PC-3 (cell line): ENCODE measurements around the gene OBP2B. TPM values are rescaled to one million over a fixed set of nuclear protein-coding genes. Genes with fewer than 3 reads are reported as not detected.

Experiments
- total RNA-seq: library from RNA; depleted of rRNA; stranded (reverse); fragments of >200 nt; gene quantifications from 2 replicates; pipeline ENCODE4 v1.2.3, GENCODE V29; 2014; rRNA removed

OBP2B gene
- total RNA-seq, 1 experiment from 2014 or later: not detected

Other genes starting within 250 kb of the OBP2B start
- not detected in 2 replicates for gene GFI1B, start 230.6 kb downstream of the OBP2B start, total RNA-seq
- gene GTF3C5, start 178.3 kb downstream of the OBP2B start, total RNA-seq: 78.5 and 98.3 TPM in 2 replicates
- 0.46 and 0.47 TPM in 2 replicates for gene CEL, start 147.3 kb downstream of the OBP2B start, total RNA-seq
- gene RALGDS, start 88.0 kb downstream of the OBP2B start, total RNA-seq: 30.5 and 32.2 TPM in 2 replicates
- gene GBGT1, start 45.3 kb downstream of the OBP2B start, total RNA-seq: not detected in 2 replicates
- not detected in 2 replicates for gene ABO, start 66.0 kb upstream of the OBP2B start, total RNA-seq
- gene SURF6, start 126.9 kb upstream of the OBP2B start, total RNA-seq: 28.0 TPM in 2 replicates
- gene MED22, start 138.9 kb upstream of the OBP2B start, total RNA-seq: 20.5 and 24.5 TPM in 2 replicates
- 998 and 1,156 TPM in 2 replicates for gene RPL7A, start 139.0 kb upstream of the OBP2B start, total RNA-seq
- 15.7 and 28.1 TPM in 2 replicates for gene SURF1, start 147.2 kb upstream of the OBP2B start, total RNA-seq
- gene SURF2, start 147.3 kb upstream of the OBP2B start, total RNA-seq: 103 and 134 TPM in 2 replicates
- 161 and 173 TPM in 2 replicates for gene SURF4, start 166.8 kb upstream of the OBP2B start, total RNA-seq
- 0.52 and 4.1 TPM in 2 replicates for gene STKLD1, start 167.1 kb upstream of the OBP2B start, total RNA-seq
- 34.1 and 37.8 TPM in 2 replicates for gene REXO4, start 208.8 kb upstream of the OBP2B start, total RNA-seq
- gene ADAMTS13, start 213.1 kb upstream of the OBP2B start, total RNA-seq: 0.86 and 0.95 TPM in 2 replicates